ENCODE data around the gene IL1RAP. TPM values are rescaled to one million over a fixed set of nuclear protein-coding genes. Genes with fewer than 3 reads are reported as not detected.

Gene IL1RAP
- total and polyA plus RNA-seq, 7 donors = 0.70 to 6.3 (median 4.0) TPM

GRCh38 chr3:190496859-190497258, 17.0 kb upstream of the IL1RAP start:
- Histone ChIP-seq H3K36me3 (ENCODE audit: insufficient read depth in 1 of 2, low read depth in 1 of 2) (no peaks in the 10 kb centered on the region), H3K27ac (no peak overlapping the region), H3K9me3 (no peaks in the 10 kb centered on the region), H3K4me1 (peaks cover under 1% of the 10 kb centered on the region), H3K27me3 (ENCODE audit: insufficient read depth in 3 of 3, low read length in 2 of 3) (no peaks in the 10 kb centered on the region), H3K4me3 (no peak overlapping the region)
- ATAC-seq (peak in 1 of 4 donors; percentile 60), DNase-seq (no peak)
- WGBS, 3 donors = 6 to 16% (median 8%) methylated on average over 1 of the region's 1 CpG
- intact Hi-C loops (cut with DNase I) = no loop called here
- TF ChIP-seq, protein P1, sequence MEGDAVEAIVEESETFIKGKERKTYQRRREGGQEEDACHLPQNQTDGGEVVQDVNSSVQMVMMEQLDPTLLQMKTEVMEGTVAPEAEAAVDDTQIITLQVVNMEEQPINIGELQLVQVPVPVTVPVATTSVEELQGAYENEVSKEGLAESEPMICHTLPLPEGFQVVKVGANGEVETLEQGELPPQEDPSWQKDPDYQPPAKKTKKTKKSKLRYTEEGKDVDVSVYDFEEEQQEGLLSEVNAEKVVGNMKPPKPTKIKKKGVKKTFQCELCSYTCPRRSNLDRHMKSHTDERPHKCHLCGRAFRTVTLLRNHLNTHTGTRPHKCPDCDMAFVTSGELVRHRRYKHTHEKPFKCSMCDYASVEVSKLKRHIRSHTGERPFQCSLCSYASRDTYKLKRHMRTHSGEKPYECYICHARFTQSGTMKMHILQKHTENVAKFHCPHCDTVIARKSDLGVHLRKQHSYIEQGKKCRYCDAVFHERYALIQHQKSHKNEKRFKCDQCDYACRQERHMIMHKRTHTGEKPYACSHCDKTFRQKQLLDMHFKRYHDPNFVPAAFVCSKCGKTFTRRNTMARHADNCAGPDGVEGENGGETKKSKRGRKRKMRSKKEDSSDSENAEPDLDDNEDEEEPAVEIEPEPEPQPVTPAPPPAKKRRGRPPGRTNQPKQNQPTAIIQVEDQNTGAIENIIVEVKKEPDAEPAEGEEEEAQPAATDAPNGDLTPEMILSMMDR (IDR thresholded peaks at IDR 0.05) = no peak

DNA sequence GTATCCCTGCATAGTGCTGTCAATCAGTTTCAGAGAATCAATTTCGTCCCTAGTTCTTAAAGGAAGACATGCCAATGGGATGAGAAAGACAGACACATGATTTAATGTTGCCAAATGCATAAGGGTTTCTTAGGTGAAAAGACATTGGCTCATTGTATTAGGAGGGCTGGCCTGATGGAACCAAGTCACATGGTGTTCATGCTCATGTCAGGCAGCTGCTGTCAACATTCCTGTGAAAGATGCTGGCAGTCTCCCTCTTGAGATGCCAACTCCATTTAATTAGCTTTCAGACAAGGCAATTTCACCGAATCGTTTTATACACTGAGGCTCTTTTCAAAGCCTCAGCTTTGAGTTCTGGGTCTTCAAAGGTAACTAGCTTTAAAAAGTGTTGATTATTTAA, 16.1 kb upstream of the IL1RAP start:
- intact Hi-C loops (cut with DNase I) = no loop called here
- TF ChIP-seq, protein P1 (IDR thresholded peaks at IDR 0.05) = no peak
- ATAC-seq (peak; percentile 76 to 91 (median 90)), DNase-seq (no peak)
- Histone ChIP-seq H3K36me3 (ENCODE audit: insufficient read depth in 1 of 2, low read depth in 1 of 2) (no peaks in the 10 kb centered on the region), H3K27ac (peak overlapping the region; percentile 41), H3K4me1 (no peaks in the 10 kb centered on the region), H3K9me3 (no peaks in the 10 kb centered on the region), H3K4me3 (no peak overlapping the region), H3K27me3 (ENCODE audit: insufficient read depth in 3 of 3, low read length in 2 of 3) (no peaks in the 10 kb centered on the region)
- WGBS, 3 donors = 30 to 46% (median 33%) methylated on average over 3 of the region's 3 CpGs

GRCh38 chr3:190498293-190498692, 15.6 kb upstream of the IL1RAP start:
- Histone ChIP-seq H3K27ac (peak overlapping the region; percentile 41), H3K27me3 (ENCODE audit: insufficient read depth in 3 of 3, low read length in 2 of 3) (no peaks in the 10 kb centered on the region), H3K4me3 (no peak overlapping the region), H3K4me1 (no peaks in the 10 kb centered on the region), H3K36me3 (ENCODE audit: insufficient read depth in 1 of 2, low read depth in 1 of 2) (no peaks in the 10 kb centered on the region), H3K9me3 (no peaks in the 10 kb centered on the region)
- ATAC-seq (peak in 1 of 4 donors; percentile 51), DNase-seq (no peak)
- 67 to 78% (median 70%) methylated on average over 2 of the region's 2 CpGs for WGBS, 3 donors
- TF ChIP-seq, protein P1 (IDR thresholded peaks at IDR 0.05) = no peak
- intact Hi-C loops (cut with DNase I) = no loop called here

- Histone ChIP-seq H3K27me3 (ENCODE audit: insufficient read depth in 3 of 3, low read length in 2 of 3) (no peaks in the 10 kb centered on the region), H3K27ac (no peak overlapping the region), H3K9me3 (no peaks in the 10 kb centered on the region), H3K4me1 (no peaks in the 10 kb centered on the region), H3K4me3 (no peak overlapping the region), H3K36me3 (ENCODE audit: insufficient read depth in 1 of 2, low read depth in 1 of 2) (no peaks in the 10 kb centered on the region)
- TF ChIP-seq, protein P1 (IDR thresholded peaks at IDR 0.05) = no peak
- WGBS, 3 donors = 42 to 55% (median 48%) methylated on average over 2 of the region's 2 CpGs
- intact Hi-C loops (cut with DNase I) = no loop called here
- DNase-seq = no peak
- no peak for ATAC-seq
Observed at GRCh38 chr3:190499122-190499521, 14.8 kb upstream of the IL1RAP start.

DNA sequence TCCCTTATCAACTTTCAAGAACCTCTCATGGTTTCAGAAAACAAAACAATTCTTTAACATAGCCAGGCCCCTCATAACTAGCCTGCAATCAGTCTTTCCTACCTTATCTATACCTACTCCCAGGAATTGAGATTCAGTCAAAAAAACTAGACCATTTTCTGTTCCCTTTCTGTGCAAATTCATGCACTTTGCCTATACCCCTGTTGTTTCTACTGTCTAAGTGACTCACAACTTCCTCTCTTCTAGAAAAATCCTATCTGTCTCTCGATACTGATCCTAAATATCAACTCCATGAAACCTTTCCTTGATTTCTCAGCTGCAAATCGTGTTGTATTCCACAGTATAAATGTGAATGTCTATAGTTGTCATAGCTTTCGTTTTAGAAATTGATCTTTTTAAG, 10.9 kb upstream of the IL1RAP start:
- ATAC-seq (no peak), DNase-seq (no peak)
- H3K9me3 ChIP-seq = no peaks in the 10 kb centered on the region
- no peaks in the 10 kb centered on the region for H3K27me3 ChIP-seq (ENCODE audit: insufficient read depth in 3 of 3, low read length in 2 of 3)
- H3K27ac ChIP-seq = no peak overlapping the region
- no peak overlapping the region for H3K4me3 ChIP-seq
- H3K4me1 ChIP-seq = no peaks in the 10 kb centered on the region
- H3K36me3 ChIP-seq (ENCODE audit: insufficient read depth in 1 of 2, low read depth in 1 of 2) = no peaks in the 10 kb centered on the region
- intact Hi-C loops (cut with DNase I) = no loop called here
- 84 to 86% (median 86%) methylated on average over 3 of the region's 3 CpGs for WGBS, 3 donors
- TF ChIP-seq, protein P1 (IDR thresholded peaks at IDR 0.05) = no peak
